GM12892 (cell line): ENCODE data around the gene GBP7.
A peak's percentile ranks its signal among the peaks of the same experiment; 100 is the strongest.
"Not testable (repeated sequence)": the region's sequence is repeated elsewhere in the genome, so short reads cannot be mapped to it uniquely, and the experiment has no call there.

Source experiments
- DNase-seq: peaks from one replicate; pipeline ENCODE4 v3.0.0; 2011; ENCODE audit not compliant: insufficient read length
- FAIRE-seq: peaks from 2 replicates; lab custom pipeline; 2011; peaks lifted over from hg19 to GRCh38; lab: Jason Lieb, UNC
- POLR2A ChIP-seq: IDR thresholded peaks from 2 replicates; pipeline ENCODE4 v1.6.1; 2011; ENCODE audit warnings: low read depth, low read length, control low read depth
- POLR2AphosphoS5 ChIP-seq: IDR thresholded peaks from 2 replicates; pipeline ENCODE4 v1.6.1; 2011; ENCODE audit warnings: low read depth, low read length, control low read depth
- TAF1 ChIP-seq: IDR thresholded peaks from 2 replicates; pipeline ENCODE4 v1.6.1; 2011; ENCODE audit warnings: low read depth, mild to moderate bottlenecking, control low read depth, low read length, borderline replicate concordance

The GBP7 gene

GRCh38 chr1:89129911-89130310 lies 45.9 kb downstream of the GBP7 start:
- FAIRE-seq: no peak
- no peak for DNase-seq
- TF ChIP-seq POLR2AphosphoS5 (no peak), POLR2A (no peak), TAF1 (no peak)

- FAIRE-seq, DNase-seq: not testable (repeated sequence)
Observed at GRCh38 chr1:89128003-89128458, 47.8 kb downstream of the GBP7 start.

- not testable (repeated sequence) for FAIRE-seq, DNase-seq
Observed at GRCh38 chr1:89126602-89127565, 48.9 kb downstream of the GBP7 start.

GRCh38 chr1:89125913-89126580 lies 49.8 kb downstream of the GBP7 start, which contains the start of gene GBP2:
TSS of gene GBP2 (minus strand) at chr1:89126114. CDS start at chr1:89121966, 4,148 bp downstream.
- no peak for TF ChIP-seq TAF1
- TF ChIP-seq POLR2AphosphoS5: no peak
- no peak for TF ChIP-seq POLR2A
- DNase-seq: no peak
- peak; percentile 93 for FAIRE-seq

GRCh38 chr1:89125240-89125912 lies 50.4 kb downstream of the GBP7 start:
- DNase-seq: no peak
- peak; percentile 62 for FAIRE-seq
- TF ChIP-seq POLR2A (no peak), TAF1 (no peak), POLR2AphosphoS5 (no peak)

- FAIRE-seq (no peak), DNase-seq (no peak)
- no peak for TF ChIP-seq POLR2AphosphoS5
- TF ChIP-seq POLR2A: no peak
- TF ChIP-seq TAF1: no peak
Observed at GRCh38 chr1:89121641-89122040, 54.2 kb downstream of the GBP7 start.

GRCh38 chr1:89114662-89115061 lies 61.1 kb downstream of the GBP7 start:
- no peak for DNase-seq
- no peak for FAIRE-seq
- TF ChIP-seq TAF1: no peak
- no peak for TF ChIP-seq POLR2A
- no peak for TF ChIP-seq POLR2AphosphoS5

- no peak for DNase-seq
- TF ChIP-seq TAF1 (no peak), POLR2A (no peak), POLR2AphosphoS5 (no peak)
- no peak for FAIRE-seq
Observed at GRCh38 chr1:89112871-89113613, 62.8 kb downstream of the GBP7 start.

GRCh38 chr1:89104687-89105086 lies 71.1 kb downstream of the GBP7 start:
- DNase-seq (no peak), FAIRE-seq (no peak)
- TF ChIP-seq POLR2A (no peak), TAF1 (no peak), POLR2AphosphoS5 (no peak)

GRCh38 chr1:89104147-89104546 lies 71.7 kb downstream of the GBP7 start:
- no peak for FAIRE-seq
- DNase-seq: no peak
- TF ChIP-seq POLR2A (no peak), TAF1 (no peak), POLR2AphosphoS5 (no peak)

GRCh38 chr1:89102021-89102420 lies 73.8 kb downstream of the GBP7 start:
- DNase-seq (no peak), FAIRE-seq (no peak)
- no peak for TF ChIP-seq POLR2A
